ENCODE results near the gene CADM1.

CADM1 gene

GRCh38 chr11:115345840-115346239, 158.4 kb downstream of the CADM1 start:
- no peak for DNase-seq

- DNase-seq: no peak
Measured at GRCh38 chr11:115345361-115345760, 158.9 kb downstream of the CADM1 start.

GRCh38 chr11:115344846-115345245, 159.4 kb downstream of the CADM1 start:
- DNase-seq: no peak

GRCh38 chr11:115342142-115342541, 162.1 kb downstream of the CADM1 start:
- no peak for DNase-seq

- no peak for DNase-seq
Measured at GRCh38 chr11:115340874-115341273, 163.3 kb downstream of the CADM1 start.

- no peak for DNase-seq
Measured at GRCh38 chr11:115338476-115338875, 165.7 kb downstream of the CADM1 start.

- DNase-seq: no peak
Measured at GRCh38 chr11:115334932-115335788, 169.1 kb downstream of the CADM1 start.

GRCh38 chr11:115333949-115334348, 170.3 kb downstream of the CADM1 start:
- no peak for DNase-seq

- DNase-seq: no peak
Measured at GRCh38 chr11:115333121-115333520, 171.1 kb downstream of the CADM1 start.

- DNase-seq: no peak
Measured at GRCh38 chr11:115330684-115331482, 173.3 kb downstream of the CADM1 start.

GRCh38 chr11:115326526-115326925, 177.7 kb downstream of the CADM1 start:
- DNase-seq: no peak

- DNase-seq: no peak
Measured at GRCh38 chr11:115325523-115325922, 178.7 kb downstream of the CADM1 start.

- no peak for DNase-seq
Measured at GRCh38 chr11:115324581-115325432, 179.4 kb downstream of the CADM1 start.

- DNase-seq: no peak
Measured at GRCh38 chr11:115322553-115323203, 181.5 kb downstream of the CADM1 start.

- DNase-seq: no peak
Measured at GRCh38 chr11:115321605-115322289, 182.5 kb downstream of the CADM1 start.

GRCh38 chr11:115317277-115318185, 186.7 kb downstream of the CADM1 start:
- DNase-seq: no peak

GRCh38 chr11:115316696-115317095, 187.5 kb downstream of the CADM1 start:
- DNase-seq: no peak

GRCh38 chr11:115314330-115314920, 189.8 kb downstream of the CADM1 start:
- no peak for DNase-seq

GRCh38 chr11:115313224-115313838, 190.9 kb downstream of the CADM1 start:
- no peak for DNase-seq

GRCh38 chr11:115311949-115312348, 192.3 kb downstream of the CADM1 start:
- no peak for DNase-seq

Measured in stimulated activated CD4-positive, alpha-beta T cell treated with anti-CD3 and anti-CD28 coated beads, Interleukin-12 subunit alpha, Interleukin-12 subunit beta, amount 100 ng/mL, for 4 hours (primary cell).